ENCODE results near the gene CBX2. TPM values are rescaled to one million over a fixed set of nuclear protein-coding genes. Genes with fewer than 3 reads are reported as not detected.
A peak's percentile ranks its signal among the peaks of the same experiment; 100 is the strongest.

Gene CBX2
- total and polyA plus RNA-seq, 7 donors, result 0.40 to 2.3 (median 0.57) TPM

DNA sequence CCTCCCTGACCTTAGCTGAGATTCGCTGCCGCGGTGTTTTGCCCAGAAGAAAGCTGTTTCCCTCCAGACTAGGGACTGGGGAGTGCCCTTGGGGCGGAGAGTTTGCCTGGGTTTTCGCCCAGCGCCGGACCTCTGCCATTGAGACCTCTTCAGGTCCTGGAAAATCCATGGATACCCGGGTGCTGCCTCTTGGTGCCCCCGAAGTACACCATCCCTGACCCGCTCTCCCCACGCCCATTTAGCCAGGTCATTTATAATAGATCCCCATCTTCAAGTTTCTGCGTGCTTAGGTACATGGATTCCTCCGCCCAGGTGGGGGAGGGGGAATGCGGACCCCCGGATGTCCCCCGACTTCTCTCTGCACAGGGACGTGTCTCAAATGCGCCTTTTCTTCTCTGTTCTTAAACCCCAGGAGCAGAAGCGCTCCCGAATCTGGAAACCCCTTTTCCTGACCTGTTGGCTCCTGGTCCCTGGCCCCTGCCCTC, 34.0 kb downstream of the CBX2 start:
- peaks cover 23% of the 10 kb centered on the region for H3K4me1 ChIP-seq
- no peak overlapping the region for H3K4me3 ChIP-seq
- TF ChIP-seq, protein P1, sequence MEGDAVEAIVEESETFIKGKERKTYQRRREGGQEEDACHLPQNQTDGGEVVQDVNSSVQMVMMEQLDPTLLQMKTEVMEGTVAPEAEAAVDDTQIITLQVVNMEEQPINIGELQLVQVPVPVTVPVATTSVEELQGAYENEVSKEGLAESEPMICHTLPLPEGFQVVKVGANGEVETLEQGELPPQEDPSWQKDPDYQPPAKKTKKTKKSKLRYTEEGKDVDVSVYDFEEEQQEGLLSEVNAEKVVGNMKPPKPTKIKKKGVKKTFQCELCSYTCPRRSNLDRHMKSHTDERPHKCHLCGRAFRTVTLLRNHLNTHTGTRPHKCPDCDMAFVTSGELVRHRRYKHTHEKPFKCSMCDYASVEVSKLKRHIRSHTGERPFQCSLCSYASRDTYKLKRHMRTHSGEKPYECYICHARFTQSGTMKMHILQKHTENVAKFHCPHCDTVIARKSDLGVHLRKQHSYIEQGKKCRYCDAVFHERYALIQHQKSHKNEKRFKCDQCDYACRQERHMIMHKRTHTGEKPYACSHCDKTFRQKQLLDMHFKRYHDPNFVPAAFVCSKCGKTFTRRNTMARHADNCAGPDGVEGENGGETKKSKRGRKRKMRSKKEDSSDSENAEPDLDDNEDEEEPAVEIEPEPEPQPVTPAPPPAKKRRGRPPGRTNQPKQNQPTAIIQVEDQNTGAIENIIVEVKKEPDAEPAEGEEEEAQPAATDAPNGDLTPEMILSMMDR (IDR thresholded peaks at IDR 0.05), result no peak
- ATAC-seq, result no peak
- no peak for DNase-seq
- no peaks in the 10 kb centered on the region for H3K36me3 ChIP-seq (ENCODE audit: insufficient read depth in 1 of 2, low read depth in 1 of 2)
- H3K9me3 ChIP-seq, result no peaks in the 10 kb centered on the region
- 9 to 17% (median 13%) methylated on average over 19 to 20 of the region's 20 CpGs for WGBS, 3 donors
- peaks cover 0 to 91% (median 70%) of the 10 kb centered on the region in 3 donors for H3K27me3 ChIP-seq (ENCODE audit: insufficient read depth in 3 of 3, low read length in 2 of 3)
- intact Hi-C loops (cut with DNase I), result no loop called here
- no peak overlapping the region for H3K27ac ChIP-seq

GRCh38 chr17:79812353-79813258, 34.7 kb downstream of the CBX2 start:
- H3K27me3 ChIP-seq (ENCODE audit: insufficient read depth in 3 of 3, low read length in 2 of 3), result peaks cover 0 to 89% (median 65%) of the 10 kb centered on the region in 3 donors
- H3K4me3 ChIP-seq, result peak overlapping the region; percentile 41

DNA sequence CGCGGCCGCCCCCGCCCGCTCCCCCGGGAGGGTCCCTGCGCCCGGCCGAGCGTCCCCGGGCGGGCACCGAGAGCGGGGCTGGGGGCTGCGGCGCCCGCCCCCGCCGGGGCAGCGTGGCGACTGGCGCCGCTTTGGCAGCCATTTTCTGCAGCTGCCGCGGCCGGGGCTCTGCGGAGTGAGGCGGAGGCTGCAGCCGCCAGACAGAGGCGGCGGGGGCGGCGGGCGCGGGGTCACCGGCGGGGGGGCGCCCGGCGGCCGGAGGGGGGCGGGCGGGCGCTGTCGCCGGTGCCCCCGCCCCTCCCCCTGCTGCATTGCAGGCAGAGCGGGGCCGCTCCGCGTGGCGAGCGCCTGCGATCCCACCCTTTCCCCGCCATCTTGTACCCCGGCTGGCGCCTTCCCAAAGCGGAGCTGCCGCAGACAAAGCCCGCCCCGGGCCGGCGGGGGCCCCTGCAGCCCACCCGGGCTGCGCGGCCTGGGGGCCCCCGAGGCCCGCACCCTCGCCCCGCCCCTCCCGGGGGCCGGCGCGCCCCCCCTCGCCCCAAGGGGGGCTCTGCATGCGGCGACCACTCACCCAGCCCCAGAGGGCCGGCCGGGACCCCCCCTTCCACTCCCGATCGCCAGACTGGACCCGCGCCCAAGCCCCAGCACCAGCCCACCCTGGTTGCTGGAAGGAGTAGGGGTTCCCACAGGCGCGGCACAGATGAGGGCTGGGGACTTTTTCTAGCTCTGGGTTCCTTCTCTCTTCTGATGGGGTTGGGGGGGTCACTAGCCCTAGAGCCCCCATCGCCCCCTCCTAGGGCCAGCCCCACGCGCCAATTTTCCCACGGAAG, 35.6 kb downstream of the CBX2 start:
- no peaks in the 10 kb centered on the region for H3K9me3 ChIP-seq
- TF ChIP-seq, protein P1 (IDR thresholded peaks at IDR 0.05), result no peak
- WGBS, 3 donors, result 1 to 2% (median 2%) methylated on average over 11 to 88 of the region's 89 CpGs
- H3K4me1 ChIP-seq, result peaks cover 23% of the 10 kb centered on the region
- intact Hi-C loops (cut with DNase I), result no loop called here
- DNase-seq (no peak), ATAC-seq (no peak)
- no peaks in the 10 kb centered on the region for H3K36me3 ChIP-seq (ENCODE audit: insufficient read depth in 1 of 2, low read depth in 1 of 2)
- peak overlapping the region; percentile 41 for H3K4me3 ChIP-seq
- no peak overlapping the region for H3K27ac ChIP-seq
- peaks cover 0 to 80% (median 63%) of the 10 kb centered on the region in 3 donors for H3K27me3 ChIP-seq (ENCODE audit: insufficient read depth in 3 of 3, low read length in 2 of 3)

More at GRCh38 chr17:79812353-79813258, 34.7 kb downstream of the CBX2 start:
- ATAC-seq (no peak), DNase-seq (no peak)
- Histone ChIP-seq H3K4me1 (peaks cover 23% of the 10 kb centered on the region), H3K27ac (no peak overlapping the region), H3K9me3 (no peaks in the 10 kb centered on the region), H3K36me3 (ENCODE audit: insufficient read depth in 1 of 2, low read depth in 1 of 2) (no peaks in the 10 kb centered on the region)
- WGBS, 3 donors, result 8 to 11% (median 8%) methylated on average over 57 to 72 of the region's 72 CpGs
- intact Hi-C loops (cut with DNase I), result no loop called here
- TF ChIP-seq, protein P1 (IDR thresholded peaks at IDR 0.05), result no peak

DNA sequence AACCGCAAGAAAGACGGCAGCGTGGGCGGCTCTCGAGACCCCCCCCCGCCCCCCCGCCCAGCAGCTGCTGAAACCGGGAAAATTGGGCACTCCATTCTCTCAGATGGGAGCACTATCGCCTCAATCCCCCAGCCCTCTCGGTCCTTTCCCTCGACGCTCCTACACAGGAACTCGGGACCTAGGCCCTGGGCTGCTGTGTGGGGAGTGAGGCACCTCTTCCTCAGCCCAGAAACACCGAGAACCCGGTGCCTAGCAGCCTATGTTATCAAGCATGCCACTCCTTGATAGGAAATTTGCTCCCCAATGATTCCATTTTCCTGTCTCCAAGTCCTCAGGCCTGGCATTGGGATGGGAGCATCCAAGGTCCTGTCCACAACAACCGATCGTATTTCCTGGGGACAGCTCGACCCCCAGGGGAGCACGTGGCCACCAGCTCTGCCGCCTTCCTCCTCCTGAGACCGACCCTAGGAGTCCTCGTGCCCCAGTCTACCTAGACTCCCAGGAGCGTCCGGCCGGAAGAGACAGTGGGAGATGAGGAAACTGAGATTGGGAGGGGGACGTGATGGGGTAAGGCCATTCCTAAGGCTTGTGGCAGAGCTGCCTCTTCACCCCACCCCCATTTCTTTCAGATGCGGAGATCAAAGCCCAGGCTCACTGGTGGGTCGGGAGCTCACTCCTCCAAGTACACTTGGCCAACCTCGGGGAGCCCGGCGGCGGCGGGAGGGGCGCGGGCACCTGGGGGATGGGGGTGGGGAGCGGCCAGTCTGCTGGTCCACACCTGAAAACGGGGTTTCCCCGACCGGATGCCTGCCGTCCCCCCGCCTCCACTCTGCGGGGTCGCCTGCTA, 36.4 kb downstream of the CBX2 start:
- 17 to 19% (median 19%) methylated on average over 38 to 43 of the region's 43 CpGs for WGBS, 3 donors
- no peak overlapping the region for H3K27ac ChIP-seq
- ATAC-seq, result no peak
- peaks cover 23% of the 10 kb centered on the region for H3K4me1 ChIP-seq
- no peaks in the 10 kb centered on the region for H3K9me3 ChIP-seq
- H3K27me3 ChIP-seq (ENCODE audit: insufficient read depth in 3 of 3, low read length in 2 of 3), result peaks cover 0 to 74% (median 54%) of the 10 kb centered on the region in 3 donors
- H3K4me3 ChIP-seq, result no peak overlapping the region
- no peaks in the 10 kb centered on the region for H3K36me3 ChIP-seq (ENCODE audit: insufficient read depth in 1 of 2, low read depth in 1 of 2)
- intact Hi-C loops (cut with DNase I), result no loop called here
- TF ChIP-seq, protein P1 (IDR thresholded peaks at IDR 0.05), result no peak
- DNase-seq, result no peak

Measured in psoas muscle (tissue), 8 donors.